ENCODE results near the gene UBE2E2.
"Not testable (repeated sequence)": the region's sequence is repeated elsewhere in the genome, so short reads cannot be mapped to it uniquely, and the experiment has no call there.

Gene UBE2E2

DNA sequence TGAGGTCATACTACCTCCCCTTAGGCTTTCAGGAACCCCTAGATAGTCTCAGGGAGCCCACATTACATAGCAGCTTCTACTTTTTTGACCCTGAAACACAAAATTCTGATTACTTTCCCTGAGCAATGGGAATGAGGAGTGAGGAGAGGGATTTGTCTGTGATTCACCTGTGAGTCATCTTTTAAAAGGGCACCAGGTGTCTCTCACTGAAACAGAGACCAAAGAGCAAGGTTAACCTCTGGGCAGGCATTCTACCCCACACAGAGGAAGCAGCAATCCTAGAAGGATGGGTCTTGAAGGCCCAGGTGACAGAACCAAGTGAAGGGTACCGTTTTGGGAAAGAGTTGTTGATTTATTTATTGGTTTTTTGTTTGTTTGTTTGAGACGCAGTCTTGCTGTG, 31.1 kb upstream of the UBE2E2 start:
- no peak overlapping the region for H3K4me3 ChIP-seq (ENCODE audit: low read length)
- TF ChIP-seq, protein P1, sequence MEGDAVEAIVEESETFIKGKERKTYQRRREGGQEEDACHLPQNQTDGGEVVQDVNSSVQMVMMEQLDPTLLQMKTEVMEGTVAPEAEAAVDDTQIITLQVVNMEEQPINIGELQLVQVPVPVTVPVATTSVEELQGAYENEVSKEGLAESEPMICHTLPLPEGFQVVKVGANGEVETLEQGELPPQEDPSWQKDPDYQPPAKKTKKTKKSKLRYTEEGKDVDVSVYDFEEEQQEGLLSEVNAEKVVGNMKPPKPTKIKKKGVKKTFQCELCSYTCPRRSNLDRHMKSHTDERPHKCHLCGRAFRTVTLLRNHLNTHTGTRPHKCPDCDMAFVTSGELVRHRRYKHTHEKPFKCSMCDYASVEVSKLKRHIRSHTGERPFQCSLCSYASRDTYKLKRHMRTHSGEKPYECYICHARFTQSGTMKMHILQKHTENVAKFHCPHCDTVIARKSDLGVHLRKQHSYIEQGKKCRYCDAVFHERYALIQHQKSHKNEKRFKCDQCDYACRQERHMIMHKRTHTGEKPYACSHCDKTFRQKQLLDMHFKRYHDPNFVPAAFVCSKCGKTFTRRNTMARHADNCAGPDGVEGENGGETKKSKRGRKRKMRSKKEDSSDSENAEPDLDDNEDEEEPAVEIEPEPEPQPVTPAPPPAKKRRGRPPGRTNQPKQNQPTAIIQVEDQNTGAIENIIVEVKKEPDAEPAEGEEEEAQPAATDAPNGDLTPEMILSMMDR (IDR thresholded peaks at IDR 0.05; ENCODE audit: insufficient read depth, low read depth, low read length, missing control alignments), result no peak
- peak; percentile 42 for DNase-seq (ENCODE audit: low read depth)

DNA sequence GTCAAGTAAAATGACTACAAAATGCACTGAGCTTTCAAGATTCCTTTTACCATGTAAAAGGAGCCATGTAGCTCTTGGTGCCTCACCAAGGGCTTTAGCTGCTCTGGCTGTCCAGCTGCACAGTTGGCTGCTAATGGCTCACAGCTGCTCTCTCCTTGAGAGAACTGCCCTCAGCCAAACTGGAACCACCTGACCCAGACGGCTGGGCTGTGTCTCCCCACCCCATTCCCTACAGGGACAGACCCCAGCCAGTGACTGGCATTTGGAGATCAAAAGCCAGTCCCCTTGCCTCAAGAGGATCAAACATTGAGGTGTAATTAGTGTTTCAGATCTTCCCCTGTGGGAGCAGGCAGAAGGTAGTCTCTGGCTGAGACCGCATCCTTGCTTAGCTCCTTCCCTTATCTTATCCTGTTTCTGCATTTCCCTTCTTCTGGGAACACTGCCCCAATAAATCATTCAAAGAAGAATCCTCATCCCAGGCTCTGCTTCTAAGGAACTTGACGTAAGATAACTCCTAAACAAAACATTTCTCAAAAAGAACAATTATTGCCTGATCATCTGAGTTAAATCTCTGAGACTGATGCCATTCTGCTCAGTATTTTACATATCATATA, 28.6 kb upstream of the UBE2E2 start:
- TF ChIP-seq, protein P1 (IDR thresholded peaks at IDR 0.05; ENCODE audit: insufficient read depth, low read depth, low read length, missing control alignments), result no peak
- H3K4me3 ChIP-seq (ENCODE audit: low read length), result no peak overlapping the region
- no peak for DNase-seq (ENCODE audit: low read depth)

- TF ChIP-seq, protein P1 (IDR thresholded peaks at IDR 0.05; ENCODE audit: insufficient read depth, low read depth, low read length, missing control alignments), result no peak
- no peak overlapping the region for H3K4me3 ChIP-seq (ENCODE audit: low read length)
- DNase-seq (ENCODE audit: low read depth), result peak; percentile 48
Observed at GRCh38 chr3:23175341-23176083, 27.6 kb upstream of the UBE2E2 start.

GRCh38 chr3:23176839-23177238, 26.3 kb upstream of the UBE2E2 start:
- not testable (repeated sequence) for DNase-seq (ENCODE audit: low read depth); H3K4me3 ChIP-seq (ENCODE audit: low read length)

- H3K4me3 ChIP-seq (ENCODE audit: low read length), result no peak overlapping the region
- no peak for DNase-seq (ENCODE audit: low read depth)
- TF ChIP-seq, protein P1 (IDR thresholded peaks at IDR 0.05; ENCODE audit: insufficient read depth, low read depth, low read length, missing control alignments), result no peak
Observed at GRCh38 chr3:23182996-23183513, 20.1 kb upstream of the UBE2E2 start.

DNA sequence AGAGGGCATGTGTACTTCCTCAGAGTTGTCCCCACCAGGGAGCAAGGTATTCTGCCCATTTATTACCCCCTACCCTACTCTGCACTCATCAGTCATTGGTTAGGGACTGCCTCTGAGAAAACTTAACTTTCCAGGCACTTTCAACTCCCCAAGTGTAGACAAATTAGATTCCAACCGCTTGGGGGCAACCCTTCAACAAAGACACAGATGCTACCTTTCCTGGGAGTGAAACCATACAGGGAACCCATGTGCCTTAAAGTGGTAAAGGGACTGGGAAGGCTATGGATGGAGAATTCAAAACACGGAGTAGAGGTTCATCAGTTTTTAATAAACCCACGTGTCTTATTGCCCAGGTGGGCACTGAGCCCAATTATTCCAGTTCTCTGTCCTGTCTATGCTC, 19.4 kb upstream of the UBE2E2 start:
- TF ChIP-seq, protein P1 (IDR thresholded peaks at IDR 0.05; ENCODE audit: insufficient read depth, low read depth, low read length, missing control alignments), result peak; percentile 68
- peak; percentile 73 for DNase-seq (ENCODE audit: low read depth)
- H3K4me3 ChIP-seq (ENCODE audit: low read length), result no peak overlapping the region

DNA sequence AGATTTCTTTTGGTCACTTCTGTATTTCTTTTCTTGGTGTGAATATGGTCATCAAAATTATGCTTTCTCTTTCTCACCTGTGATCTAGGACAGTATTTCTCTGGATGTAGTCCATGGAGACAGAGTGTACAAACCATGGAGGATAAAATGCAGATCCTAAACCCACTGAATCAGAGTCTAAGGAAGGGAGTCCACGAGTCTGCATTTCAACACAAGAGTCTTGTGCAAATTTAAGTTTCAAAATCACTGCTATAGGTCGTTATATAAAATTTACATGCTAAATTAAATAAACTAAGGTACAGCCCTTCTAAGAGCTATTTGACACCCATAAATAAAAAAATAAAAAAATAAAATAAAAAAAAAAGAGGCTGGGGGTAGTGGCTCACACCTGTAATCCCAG, 17.3 kb upstream of the UBE2E2 start:
- H3K4me3 ChIP-seq (ENCODE audit: low read length), result no peak overlapping the region
- TF ChIP-seq, protein P1 (IDR thresholded peaks at IDR 0.05; ENCODE audit: insufficient read depth, low read depth, low read length, missing control alignments), result no peak
- no peak for DNase-seq (ENCODE audit: low read depth)
